HepG2 (cell line): Measurements from ENCODE around the gene DISP2. TPM values are rescaled to one million over a fixed set of nuclear protein-coding genes. Genes with fewer than 3 reads are reported as not detected.

Experiments
- CENPBD1 ChIP-seq: sonication (generic); formaldehyde crosslinking; IDR thresholded peaks from 2 replicates; pipeline ENCODE4 v1.8.0; 2022; ENCODE audit warnings: missing genetic modification reagents, low read depth, mild to moderate bottlenecking, borderline replicate concordance
- ETS1 ChIP-seq: sonication (generic); formaldehyde crosslinking; IDR thresholded peaks from 2 replicates; pipeline ENCODE4 v1.4.0; 2020; ENCODE audit warnings: missing genetic modification reagents
- GATAD1 ChIP-seq: IDR thresholded peaks from 2 replicates; pipeline ENCODE4 v1.6.1; 2016; ENCODE audit warnings: missing genetic modification reagents, missing compliant biosample characterization
- GATAD2A ChIP-seq: IDR thresholded peaks from 2 replicates; pipeline ENCODE4 v1.6.1; 2016
- JUNB ChIP-seq: sonication (generic); formaldehyde crosslinking; IDR thresholded peaks from 2 replicates; pipeline ENCODE4 v1.8.0; 2022; ENCODE audit warnings: missing genetic modification reagents, mild to moderate bottlenecking, borderline replicate concordance
- KAT2B ChIP-seq: fragments of 150-350 bp; IDR thresholded peaks from 2 replicates; pipeline ENCODE4 v1.6.1; 2014; ENCODE audit warnings: low read depth, low read length, borderline replicate concordance
- LRRFIP1 ChIP-seq: sonication (generic); formaldehyde crosslinking; conservative IDR thresholded peaks from 2 replicates; pipeline ENCODE4 v1.4.0; 2020; ENCODE audit warnings: missing genetic modification reagents
- ZBTB20 ChIP-seq: sonication (generic); formaldehyde crosslinking; IDR thresholded peaks from 2 replicates; pipeline ENCODE4 v1.8.1; 2023; ENCODE audit warnings: missing genetic modification reagents, low read depth, mild to moderate bottlenecking, borderline replicate concordance
- ZC3H4 ChIP-seq: sonication (generic); formaldehyde crosslinking; IDR thresholded peaks from 2 replicates; pipeline ENCODE4 v1.4.0; 2020; ENCODE audit warnings: missing genetic modification reagents, borderline replicate concordance
- ZNF232 ChIP-seq: sonication (generic); formaldehyde crosslinking; IDR thresholded peaks from 2 replicates; pipeline ENCODE4 v1.4.0; 2020; ENCODE audit warnings: missing genetic modification reagents, borderline replicate concordance
- ZNF335 ChIP-seq: sonication (generic); formaldehyde crosslinking; IDR thresholded peaks from 2 replicates; pipeline ENCODE4 v1.4.0; 2020; ENCODE audit warnings: missing genetic modification reagents
- ZNF33A ChIP-seq: sonication (generic); formaldehyde crosslinking; IDR thresholded peaks from 2 replicates; pipeline ENCODE4 v1.5.1; 2020; ENCODE audit warnings: missing genetic modification reagents, mild to moderate bottlenecking, moderate library complexity, borderline replicate concordance
- ZNF34 ChIP-seq: sonication (generic); formaldehyde crosslinking; IDR thresholded peaks from 2 replicates; pipeline ENCODE4 v1.4.0; 2020; ENCODE audit warnings: mild to moderate bottlenecking, missing genetic modification reagents, borderline replicate concordance
- ZNF431 ChIP-seq: sonication (generic); formaldehyde crosslinking; IDR thresholded peaks from 2 replicates; pipeline ENCODE4 v1.9.0; 2022; ENCODE audit warnings: missing genetic modification reagents, low read depth, mild to moderate bottlenecking, borderline replicate concordance
- ZNF569 ChIP-seq: sonication (generic); formaldehyde crosslinking; IDR thresholded peaks from 2 replicates; pipeline ENCODE4 v1.5.0; 2020; ENCODE audit warnings: mild to moderate bottlenecking, missing genetic modification reagents, moderate library complexity, borderline replicate concordance
- ZNF577 ChIP-seq: sonication (generic); formaldehyde crosslinking; IDR thresholded peaks from 2 replicates; pipeline ENCODE4 v1.4.0; 2020; ENCODE audit warnings: mild to moderate bottlenecking, low read depth, missing genetic modification reagents, borderline replicate concordance
- ZNF598 ChIP-seq: sonication (generic); formaldehyde crosslinking; IDR thresholded peaks from 2 replicates; pipeline ENCODE4 v1.5.1; 2020; ENCODE audit warnings: mild to moderate bottlenecking, missing genetic modification reagents, borderline replicate concordance
- ZNF773 ChIP-seq: sonication (generic); formaldehyde crosslinking; IDR thresholded peaks from 2 replicates; pipeline ENCODE4 v1.4.0; 2020; ENCODE audit warnings: missing genetic modification reagents, borderline replicate concordance
- polyA plus RNA-seq, 8 experiments: library from polyadenylated mRNA; depleted of rRNA in 3 of 8; stranded (reverse) in 7 of 8; unstranded in 1 of 8; fragments of >200 nt; fragmentation: Illumina TruSeq in 4 of 8; extraction: Trizol in 4 of 8; gene quantifications; 2 replicates each; pipeline versions ENCODE4 v1.2.1 to v1.2.3, GENCODE V29; 2011 to 2016; ENCODE audit warnings: low read depth in 4 of 8, missing spikeins in 1 of 8, mixed read lengths in 1 of 8; ENCODE audit not compliant: insufficient read depth in 1 of 8
- total RNA-seq, 5 experiments: library from RNA; depleted of rRNA; stranded (reverse); fragments of >200 nt; fragmentation: Illumina TruSeq; extraction: Trizol; gene quantifications; 2 replicates each; pipeline ENCODE4 v1.2.3, GENCODE V29; 2016; ENCODE audit warnings: low read depth in 1 of 5
- TF ChIP-seq, protein P1 (sequence below): sonication (generic); formaldehyde crosslinking; IDR thresholded peaks from 2 replicates; pipeline ENCODE4 v1.5.1; 2020; ENCODE audit warnings: mild to moderate bottlenecking, missing genetic modification reagents, borderline replicate concordance
- TF ChIP-seq, protein P2 (sequence below): sonication (generic); formaldehyde crosslinking; IDR thresholded peaks from 2 replicates; pipeline ENCODE4 v1.5.0; 2020; ENCODE audit warnings: missing genetic modification reagents

The DISP2 gene
- total and polyA plus RNA-seq, 2 of the 13 experiments (the other 11 are each of a cell fraction or from before 2014, with no cell fraction given): 0.09 to 0.32 TPM

DNA sequence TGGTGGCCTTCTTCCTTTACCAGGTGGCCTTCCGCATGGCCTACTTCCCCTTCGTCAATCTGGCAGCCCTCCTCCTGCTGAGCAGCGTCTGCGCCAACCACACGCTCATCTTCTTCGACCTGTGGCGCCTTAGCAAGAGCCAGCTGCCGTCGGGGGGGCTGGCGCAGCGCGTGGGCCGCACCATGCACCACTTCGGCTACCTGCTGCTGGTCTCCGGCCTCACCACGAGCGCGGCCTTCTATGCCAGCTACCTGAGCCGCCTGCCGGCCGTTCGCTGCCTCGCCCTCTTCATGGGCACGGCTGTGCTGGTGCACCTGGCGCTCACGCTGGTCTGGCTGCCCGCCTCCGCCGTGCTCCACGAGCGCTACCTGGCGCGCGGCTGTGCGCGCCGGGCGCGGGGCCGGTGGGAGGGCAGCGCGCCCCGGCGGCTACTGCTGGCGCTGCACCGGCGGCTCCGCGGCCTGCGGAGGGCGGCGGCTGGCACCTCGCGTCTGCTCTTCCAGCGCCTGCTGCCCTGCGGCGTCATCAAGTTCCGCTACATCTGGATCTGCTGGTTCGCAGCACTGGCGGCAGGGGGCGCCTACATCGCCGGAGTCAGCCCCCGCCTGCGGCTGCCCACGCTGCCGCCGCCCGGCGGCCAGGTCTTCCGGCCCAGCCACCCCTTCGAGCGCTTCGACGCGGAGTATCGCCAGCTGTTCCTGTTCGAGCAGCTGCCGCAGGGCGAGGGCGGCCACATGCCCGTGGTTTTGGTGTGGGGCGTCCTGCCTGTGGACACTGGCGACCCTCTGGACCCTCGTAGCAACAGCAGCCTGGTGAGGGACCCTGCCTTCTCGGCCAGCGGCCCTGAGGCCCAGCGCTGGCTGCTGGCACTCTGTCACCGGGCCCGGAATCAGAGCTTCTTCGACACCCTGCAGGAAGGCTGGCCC lies 9.9 kb downstream of the DISP2 start (continued):
- TF ChIP-seq, protein P1, sequence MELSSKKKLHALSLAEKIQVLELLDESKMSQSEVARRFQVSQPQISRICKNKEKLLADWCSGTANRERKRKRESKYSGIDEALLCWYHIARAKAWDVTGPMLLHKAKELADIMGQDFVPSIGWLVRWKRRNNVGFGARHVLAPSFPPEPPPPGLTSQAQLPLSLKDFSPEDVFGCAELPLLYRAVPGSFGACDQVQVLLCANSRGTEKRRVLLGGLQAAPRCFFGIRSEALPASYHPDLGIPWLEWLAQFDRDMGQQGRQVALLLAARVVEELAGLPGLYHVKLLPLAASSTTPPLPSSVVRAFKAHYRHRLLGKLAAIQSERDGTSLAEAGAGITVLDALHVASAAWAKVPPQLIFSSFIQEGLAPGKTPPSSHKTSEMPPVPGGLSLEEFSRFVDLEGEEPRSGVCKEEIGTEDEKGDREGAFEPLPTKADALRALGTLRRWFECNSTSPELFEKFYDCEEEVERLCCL (CRISPR knock-in tag): peak; percentile 59; the same call in 1 of the 2 replicates
- peak; percentile 73; the same call in 1 of the 2 replicates for TF ChIP-seq JUNB (CRISPR knock-in tag)
- TF ChIP-seq CENPBD1: peak; percentile 90; the same call in 1 of the 2 replicates
- TF ChIP-seq ZNF569 (CRISPR knock-in tag): no peak
- 0 out of 2 replicates have a peak, but pooled peaks have one; percentile 50 for TF ChIP-seq ZNF598 (CRISPR knock-in tag)
- TF ChIP-seq ZBTB20 (CRISPR knock-in tag): peak; percentile 35; the same call in 1 of the 2 replicates
- TF ChIP-seq ETS1 (CRISPR knock-in tag): peak; percentile 96; the same call in 1 of the 2 replicates
- TF ChIP-seq, protein P2, sequence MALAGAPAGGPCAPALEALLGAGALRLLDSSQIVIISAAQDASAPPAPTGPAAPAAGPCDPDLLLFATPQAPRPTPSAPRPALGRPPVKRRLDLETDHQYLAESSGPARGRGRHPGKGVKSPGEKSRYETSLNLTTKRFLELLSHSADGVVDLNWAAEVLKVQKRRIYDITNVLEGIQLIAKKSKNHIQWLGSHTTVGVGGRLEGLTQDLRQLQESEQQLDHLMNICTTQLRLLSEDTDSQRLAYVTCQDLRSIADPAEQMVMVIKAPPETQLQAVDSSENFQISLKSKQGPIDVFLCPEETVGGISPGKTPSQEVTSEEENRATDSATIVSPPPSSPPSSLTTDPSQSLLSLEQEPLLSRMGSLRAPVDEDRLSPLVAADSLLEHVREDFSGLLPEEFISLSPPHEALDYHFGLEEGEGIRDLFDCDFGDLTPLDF (CRISPR knock-in tag): peak; percentile 85
- peak; percentile 62; the same call in 1 of the 2 replicates for TF ChIP-seq ZNF33A (CRISPR knock-in tag)
- no peak for TF ChIP-seq ZC3H4 (CRISPR knock-in tag)
- TF ChIP-seq GATAD1: peak; percentile 58; the same call in 1 of the 2 replicates
- no peak for TF ChIP-seq ZNF577 (CRISPR knock-in tag)
- TF ChIP-seq GATAD2A (CRISPR knock-in tag): peak; percentile 34; the same call in 1 of the 2 replicates
- no peak for TF ChIP-seq KAT2B
- TF ChIP-seq ZNF431 (CRISPR knock-in tag): peak; percentile 64; the same call in 1 of the 2 replicates
- TF ChIP-seq ZNF232 (CRISPR knock-in tag): peak; percentile 98
- TF ChIP-seq ZNF773 (CRISPR knock-in tag): peak; percentile 99
- peak; percentile 70; the same call in 1 of the 2 replicates for TF ChIP-seq ZNF335
- TF ChIP-seq ZNF34 (CRISPR knock-in tag): no peak
- TF ChIP-seq LRRFIP1 (CRISPR knock-in tag): no peak
